GM12878 (cell line): ENCODE data around the gene PRCD. TPM values are rescaled to one million over a fixed set of nuclear protein-coding genes. Genes with fewer than 3 reads are reported as not detected.

Experiments
- BMI1 ChIP-seq: fragments of 450-650 bp; IDR thresholded peaks from 2 replicates; pipeline ENCODE4 v1.6.1; 2016; ENCODE audit warnings: mild to moderate bottlenecking, moderate library complexity, borderline replicate concordance
- CBX3 ChIP-seq: fragments of 200-600 bp; sonication (generic); IDR thresholded peaks from 2 replicates; pipeline ENCODE4 v1.6.1; 2016; ENCODE audit warnings: low read depth, borderline replicate concordance
- CHD1 ChIP-seq: IDR thresholded peaks from 2 replicates; pipeline ENCODE4 v1.6.1; 2012; ENCODE audit warnings: low read depth, low read length, improper control_type of control experiment
- EZH2 ChIP-seq: IDR thresholded peaks from 2 replicates; pipeline ENCODE4 v1.6.1; 2012; ENCODE audit warnings: low read depth, mild to moderate bottlenecking, control low read depth, inconsistent platforms, low read length, borderline replicate concordance; ENCODE audit not compliant: control insufficient read depth
- JUNB ChIP-seq: IDR thresholded peaks from 2 replicates; pipeline ENCODE4 v1.6.1; 2016; ENCODE audit warnings: antibody characterized with exemption, mild to moderate bottlenecking
- NFIC ChIP-seq: IDR thresholded peaks from 2 replicates; pipeline ENCODE4 v1.6.1; 2012; ENCODE audit warnings: low read depth, mild to moderate bottlenecking, inconsistent platforms, low read length, moderate library complexity
- RFX5 ChIP-seq: IDR thresholded peaks from 2 replicates; pipeline ENCODE4 v1.6.1; 2011; ENCODE audit warnings: low read depth, low read length, improper control_type of control experiment
- RUNX3 ChIP-seq: IDR thresholded peaks from 2 replicates; pipeline ENCODE4 v1.6.1; 2012; ENCODE audit warnings: low read length, inconsistent platforms
- YBX1 ChIP-seq: fragments of 450-650 bp; IDR thresholded peaks from 2 replicates; pipeline ENCODE4 v1.6.1; 2016; ENCODE audit warnings: antibody characterized with exemption
- ZNF24 ChIP-seq: fragments of 450-650 bp; IDR thresholded peaks from 2 replicates; pipeline ENCODE4 v1.6.1; 2017; ENCODE audit warnings: antibody characterized with exemption, mild to moderate bottlenecking
- polyA plus RNA-seq, 11 experiments: library from polyadenylated mRNA; depleted of rRNA in 4 of 11; unstranded in 6 of 11; stranded (reverse) in 5 of 11; fragments of >200 nt; fragmentation: Nextera tagmentation in 4 of 11; fragmentation: Illumina TruSeq in 1 of 11; extraction: Ambion mirVana in 4 of 11; extraction: Trizol in 1 of 11; gene quantifications; 1 replicate in 1 of 11; 2 replicates in 10 of 11; pipeline versions ENCODE4 v1.2.1 to v1.2.3, GENCODE V29; 2011 to 2016; ENCODE audit warnings: inconsistent platforms in 2 of 11, missing spikeins in 2 of 11, low read depth in 1 of 11
- total RNA-seq, 4 experiments: library from RNA; depleted of rRNA in 3 of 4; stranded (reverse); fragments of >200 nt in 3 of 4; fragmentation: Illumina TruSeq in 1 of 4; extraction: Trizol in 1 of 4; gene quantifications; 2 replicates each; pipeline versions ENCODE4 v1.2.1 to v1.2.3, GENCODE V29; 2013 to 2021
- TF ChIP-seq, protein P1 (sequence below): fragments of 450-650 bp; IDR thresholded peaks from 2 replicates; pipeline ENCODE4 v1.6.1; 2018; ENCODE audit warnings: mild to moderate bottlenecking, low read depth, moderate library complexity; ENCODE audit not compliant: partially characterized antibody
- TF ChIP-seq, protein P2 (sequence below): fragments of 450-650 bp; IDR thresholded peaks from 2 replicates; pipeline ENCODE4 v1.6.1; 2016; ENCODE audit warnings: mild to moderate bottlenecking, moderate library complexity, borderline replicate concordance
- TF ChIP-seq, protein P3 (sequence below): IDR thresholded peaks from 2 replicates; pipeline ENCODE4 v1.6.1; 2011; ENCODE audit warnings: mild to moderate bottlenecking, low read depth, low read length, moderate library complexity; ENCODE audit not compliant: insufficient replicate concordance

PRCD gene
- total and polyA plus RNA-seq, 10 of the 15 experiments (the other 5 are each of a cell fraction or from before 2014, with no cell fraction given): 0.18 to 0.95 (median 0.34) TPM; not detected in 4

DNA sequence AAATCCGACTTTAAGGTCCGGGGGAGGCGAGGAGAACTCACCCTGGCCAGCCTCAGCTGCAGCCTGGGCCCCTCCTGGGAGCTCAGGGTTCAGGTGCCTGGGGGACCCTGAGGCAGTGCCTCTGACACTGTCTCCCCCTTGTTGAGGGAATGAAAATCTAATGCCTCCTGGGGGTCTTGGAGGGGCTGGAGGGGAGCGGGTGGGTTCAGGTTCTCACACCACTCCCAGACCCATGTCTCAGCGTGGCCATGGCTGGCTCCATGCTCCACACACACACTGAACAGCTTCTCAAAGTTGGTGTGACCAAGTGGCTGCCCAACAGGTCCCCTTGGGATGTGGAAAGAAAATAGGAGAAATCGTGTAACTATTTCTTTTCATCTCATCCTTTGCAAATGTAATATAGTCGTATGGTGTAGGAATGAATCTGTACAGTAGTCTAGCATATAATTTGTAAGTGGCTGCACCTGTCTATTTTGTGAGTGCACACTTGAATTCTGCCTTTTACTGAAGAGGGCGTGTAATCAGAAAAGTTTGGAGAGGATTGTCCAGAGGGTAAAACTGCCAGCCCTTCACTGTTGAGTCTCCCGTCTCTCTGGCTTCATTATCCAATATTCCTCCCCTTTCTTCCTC lies 788 bp upstream of the PRCD start (continued):
- TF ChIP-seq, protein P1, sequence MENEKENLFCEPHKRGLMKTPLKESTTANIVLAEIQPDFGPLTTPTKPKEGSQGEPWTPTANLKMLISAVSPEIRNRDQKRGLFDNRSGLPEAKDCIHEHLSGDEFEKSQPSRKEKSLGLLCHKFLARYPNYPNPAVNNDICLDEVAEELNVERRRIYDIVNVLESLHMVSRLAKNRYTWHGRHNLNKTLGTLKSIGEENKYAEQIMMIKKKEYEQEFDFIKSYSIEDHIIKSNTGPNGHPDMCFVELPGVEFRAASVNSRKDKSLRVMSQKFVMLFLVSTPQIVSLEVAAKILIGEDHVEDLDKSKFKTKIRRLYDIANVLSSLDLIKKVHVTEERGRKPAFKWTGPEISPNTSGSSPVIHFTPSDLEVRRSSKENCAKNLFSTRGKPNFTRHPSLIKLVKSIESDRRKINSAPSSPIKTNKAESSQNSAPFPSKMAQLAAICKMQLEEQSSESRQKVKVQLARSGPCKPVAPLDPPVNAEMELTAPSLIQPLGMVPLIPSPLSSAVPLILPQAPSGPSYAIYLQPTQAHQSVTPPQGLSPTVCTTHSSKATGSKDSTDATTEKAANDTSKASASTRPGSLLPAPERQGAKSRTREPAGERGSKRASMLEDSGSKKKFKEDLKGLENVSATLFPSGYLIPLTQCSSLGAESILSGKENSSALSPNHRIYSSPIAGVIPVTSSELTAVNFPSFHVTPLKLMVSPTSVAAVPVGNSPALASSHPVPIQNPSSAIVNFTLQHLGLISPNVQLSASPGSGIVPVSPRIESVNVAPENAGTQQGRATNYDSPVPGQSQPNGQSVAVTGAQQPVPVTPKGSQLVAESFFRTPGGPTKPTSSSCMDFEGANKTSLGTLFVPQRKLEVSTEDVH: no peak
- TF ChIP-seq CBX3 (no peak), JUNB (no peak), NFIC (no peak), ZNF24 (no peak), RUNX3 (no peak), CHD1 (no peak), RFX5 (no peak), BMI1 (no peak), YBX1 (no peak), EZH2 (no peak)
- TF ChIP-seq, protein P2, sequence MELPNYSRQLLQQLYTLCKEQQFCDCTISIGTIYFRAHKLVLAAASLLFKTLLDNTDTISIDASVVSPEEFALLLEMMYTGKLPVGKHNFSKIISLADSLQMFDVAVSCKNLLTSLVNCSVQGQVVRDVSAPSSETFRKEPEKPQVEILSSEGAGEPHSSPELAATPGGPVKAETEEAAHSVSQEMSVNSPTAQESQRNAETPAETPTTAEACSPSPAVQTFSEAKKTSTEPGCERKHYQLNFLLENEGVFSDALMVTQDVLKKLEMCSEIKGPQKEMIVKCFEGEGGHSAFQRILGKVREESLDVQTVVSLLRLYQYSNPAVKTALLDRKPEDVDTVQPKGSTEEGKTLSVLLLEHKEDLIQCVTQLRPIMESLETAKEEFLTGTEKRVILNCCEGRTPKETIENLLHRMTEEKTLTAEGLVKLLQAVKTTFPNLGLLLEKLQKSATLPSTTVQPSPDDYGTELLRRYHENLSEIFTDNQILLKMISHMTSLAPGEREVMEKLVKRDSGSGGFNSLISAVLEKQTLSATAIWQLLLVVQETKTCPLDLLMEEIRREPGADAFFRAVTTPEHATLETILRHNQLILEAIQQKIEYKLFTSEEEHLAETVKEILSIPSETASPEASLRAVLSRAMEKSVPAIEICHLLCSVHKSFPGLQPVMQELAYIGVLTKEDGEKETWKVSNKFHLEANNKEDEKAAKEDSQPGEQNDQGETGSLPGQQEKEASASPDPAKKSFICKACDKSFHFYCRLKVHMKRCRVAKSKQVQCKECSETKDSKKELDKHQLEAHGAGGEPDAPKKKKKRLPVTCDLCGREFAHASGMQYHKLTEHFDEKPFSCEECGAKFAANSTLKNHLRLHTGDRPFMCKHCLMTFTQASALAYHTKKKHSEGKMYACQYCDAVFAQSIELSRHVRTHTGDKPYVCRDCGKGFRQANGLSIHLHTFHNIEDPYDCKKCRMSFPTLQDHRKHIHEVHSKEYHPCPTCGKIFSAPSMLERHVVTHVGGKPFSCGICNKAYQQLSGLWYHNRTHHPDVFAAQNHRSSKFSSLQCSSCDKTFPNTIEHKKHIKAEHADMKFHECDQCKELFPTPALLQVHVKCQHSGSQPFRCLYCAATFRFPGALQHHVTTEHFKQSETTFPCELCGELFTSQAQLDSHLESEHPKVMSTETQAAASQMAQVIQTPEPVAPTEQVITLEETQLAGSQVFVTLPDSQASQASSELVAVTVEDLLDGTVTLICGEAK: no peak
- TF ChIP-seq, protein P3, sequence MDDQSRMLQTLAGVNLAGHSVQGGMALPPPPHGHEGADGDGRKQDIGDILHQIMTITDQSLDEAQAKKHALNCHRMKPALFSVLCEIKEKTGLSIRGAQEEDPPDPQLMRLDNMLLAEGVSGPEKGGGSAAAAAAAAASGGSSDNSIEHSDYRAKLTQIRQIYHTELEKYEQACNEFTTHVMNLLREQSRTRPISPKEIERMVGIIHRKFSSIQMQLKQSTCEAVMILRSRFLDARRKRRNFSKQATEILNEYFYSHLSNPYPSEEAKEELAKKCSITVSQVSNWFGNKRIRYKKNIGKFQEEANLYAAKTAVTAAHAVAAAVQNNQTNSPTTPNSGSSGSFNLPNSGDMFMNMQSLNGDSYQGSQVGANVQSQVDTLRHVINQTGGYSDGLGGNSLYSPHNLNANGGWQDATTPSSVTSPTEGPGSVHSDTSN: no peak
- TF ChIP-seq, all 136 proteins: peak for 0
